BJ (cell line): ENCODE measurements around the gene PLXDC1. TPM values are rescaled to one million over a fixed set of nuclear protein-coding genes. Genes with fewer than 3 reads are reported as not detected.

Experiments
- CTCF ChIA-PET: fragments of 350-600 bp; formaldehyde crosslinking; extraction: SDS; loops from one replicate; lab custom pipeline; 2021; ENCODE audit warnings: antibody characterized with exemption, inconsistent platforms; lab: Yijun Ruan, JAX
- POLR2A ChIA-PET: fragments of 300-600 bp; sonication (Branson Sonifier 250); formaldehyde crosslinking; extraction: SDS; loops from one replicate; lab custom pipeline; 2021; ENCODE audit warnings: antibody characterized with exemption; lab: Charles Lee
- DNase-seq: peaks from one replicate; pipeline ENCODE4 v3.0.0-alpha.2; 2011; ENCODE audit warnings: low read depth
- H3K27me3 ChIP-seq: 2 replicates; pipeline ENCODE4 v1.6.0; 2011; ENCODE audit warnings: low read length; ENCODE audit not compliant: control insufficient read depth, insufficient read depth
- H3K36me3 ChIP-seq: 2 replicates; pipeline ENCODE4 v1.5.1; 2011; ENCODE audit warnings: low read length; ENCODE audit not compliant: control insufficient read depth, insufficient read depth
- H3K4me3 ChIP-seq: 2 replicates; pipeline ENCODE4 v1.5.1; 2011; ENCODE audit warnings: low read depth, mild to moderate bottlenecking, control low read depth, low read length
- CTCF ChIP-seq: IDR thresholded peaks from 2 replicates; pipeline ENCODE4 v1.5.1; 2011; ENCODE audit warnings: low read depth, mild to moderate bottlenecking, control low read depth, inconsistent platforms, low read length, moderate library complexity; ENCODE audit not compliant: insufficient read depth
- polyA plus RNA-seq: library from polyadenylated mRNA; depleted of rRNA; stranded (reverse); fragments of >200 nt; gene quantifications from 2 replicates; pipeline ENCODE4 v1.2.3, GENCODE V29; 2011

Gene PLXDC1
- polyA plus RNA-seq, 1 experiment: 5.0 TPM

GRCh38 chr17:39104046-39104445, 47.4 kb downstream of the PLXDC1 start:
- Histone ChIP-seq H3K27me3 (peaks cover 14% of the 10 kb centered on the region), H3K36me3 (no peaks in the 10 kb centered on the region), H3K4me3 (no peak overlapping the region)
- CTCF ChIA-PET: interaction anchor here (1.2 kb wide), 1 partner anchor 121 kb away, joined by 3 read pairs; no protein-coding TSS in a partner anchor
- POLR2A ChIA-PET: interaction anchor here (0.7 kb wide), 1 partner anchor 137 kb away, joined by 8 read pairs; the partner anchor contains the start of gene FBXO47
- DNase-seq: no peak
- TF ChIP-seq CTCF: no peak

GRCh38 chr17:39101091-39101490, 50.3 kb downstream of the PLXDC1 start:
- no peak for DNase-seq
- Histone ChIP-seq H3K27me3 (peaks cover 18% of the 10 kb centered on the region), H3K4me3 (no peak overlapping the region), H3K36me3 (no peaks in the 10 kb centered on the region)
- ChIA-PET POLR2A (no interaction called here), CTCF (no interaction called here)
- no peak for TF ChIP-seq CTCF

- no peak for TF ChIP-seq CTCF
- POLR2A ChIA-PET: no interaction called here
- H3K36me3 ChIP-seq: no peaks in the 10 kb centered on the region
- H3K27me3 ChIP-seq: peaks cover 17% of the 10 kb centered on the region
- CTCF ChIA-PET: interaction anchor here (1.1 kb wide), 1 partner anchor 9 kb away, joined by 5 read pairs; no protein-coding TSS in a partner anchor
- no peak overlapping the region for H3K4me3 ChIP-seq
- no peak for DNase-seq
Observed at GRCh38 chr17:39100530-39100929, 50.9 kb downstream of the PLXDC1 start.

GRCh38 chr17:39099663-39100286, 51.7 kb downstream of the PLXDC1 start:
- Histone ChIP-seq H3K27me3 (peaks cover 17% of the 10 kb centered on the region), H3K4me3 (no peak overlapping the region), H3K36me3 (no peaks in the 10 kb centered on the region)
- CTCF ChIA-PET: interaction anchor here (1.0 to 1.1 kb wide), 2 partner anchors 9 to 15 kb away, joined by 5 read pairs; no protein-coding TSS in a partner anchor
- TF ChIP-seq CTCF: no peak
- POLR2A ChIA-PET: no interaction called here
- DNase-seq: no peak

GRCh38 chr17:39098588-39098987, 52.8 kb downstream of the PLXDC1 start:
- POLR2A ChIA-PET: no interaction called here
- H3K36me3 ChIP-seq: no peaks in the 10 kb centered on the region
- no peak for DNase-seq

More at GRCh38 chr17:39098588-39098987, 52.8 kb downstream of the PLXDC1 start:
- Histone ChIP-seq H3K4me3 (no peak overlapping the region), H3K27me3 (peaks cover 24% of the 10 kb centered on the region)
- CTCF ChIA-PET: no interaction called here
- no peak for TF ChIP-seq CTCF
